Measurements from ENCODE around the gene KCTD13.
A peak's percentile ranks its signal among the peaks of the same experiment; 100 is the strongest.

Gene KCTD13

GRCh38 chr16:29863669-29863984 is 62.4 kb downstream of the KCTD13 start:
- H3K9ac ChIP-seq (ENCODE audit: low read depth, low read length), result peak overlapping the region; percentile 79
- peaks cover 26% of the 10 kb centered on the region for H3K36me3 ChIP-seq (ENCODE audit: insufficient read depth, low read length)
- peak overlapping the region; percentile 94 for H3K4me2 ChIP-seq (ENCODE audit: insufficient read depth, low read length)
- no peaks in the 10 kb centered on the region for H3K9me3 ChIP-seq (ENCODE audit: insufficient read depth, low read length, severe bottlenecking)
- DNase-seq, result no peak
- ATAC-seq (ENCODE audit: insufficient read depth, low read depth), result no peak
- H4K20me1 ChIP-seq (ENCODE audit: insufficient read depth, low read length), result no peaks in the 10 kb centered on the region
- H3K27ac ChIP-seq (ENCODE audit: low read length), result peak overlapping the region; percentile 89
- H3K4me1 ChIP-seq (ENCODE audit: insufficient read depth, low read length), result peaks cover 35% of the 10 kb centered on the region
- H3K79me2 ChIP-seq (ENCODE audit: insufficient read depth, low read length), result peaks cover 24% of the 10 kb centered on the region
- H3K4me3 ChIP-seq (ENCODE audit: low read depth in 1 of 2, low read length in 2 of 2), result peak overlapping the region in 1 of 2 experiments; percentile 84; a peak in 2 of 4 replicates
- no peaks in the 10 kb centered on the region for H3K27me3 ChIP-seq (ENCODE audit: insufficient read depth, low read length, poor library complexity)
- no peak for TF ChIP-seq EZH2 (IDR thresholded peaks at IDR 0.05; ENCODE audit: borderline replicate concordance, low read depth, low read length, severe bottlenecking)
- peak overlapping the region; percentile 65 for H2AFZ ChIP-seq (ENCODE audit: low read depth, low read length)

- TF ChIP-seq CTCF (IDR thresholded peaks at IDR 0.05; ENCODE audit: borderline replicate concordance, extremely low read depth, low read length, poor library complexity, severe bottlenecking) (peak; percentile 97), EZH2 (IDR thresholded peaks at IDR 0.05; ENCODE audit: borderline replicate concordance, low read depth, low read length, severe bottlenecking) (no peak)
- H3K36me3 ChIP-seq (ENCODE audit: insufficient read depth, low read length), result peaks cover 28% of the 10 kb centered on the region
- H3K79me2 ChIP-seq (ENCODE audit: insufficient read depth, low read length), result peaks cover 24% of the 10 kb centered on the region
- H3K4me1 ChIP-seq (ENCODE audit: insufficient read depth, low read length), result peaks cover 35% of the 10 kb centered on the region
- ATAC-seq (ENCODE audit: insufficient read depth, low read depth) (peak; percentile 98), DNase-seq (peak; percentile 96)
- H3K9ac ChIP-seq (ENCODE audit: low read depth, low read length), result peak within 1 kb of the TSS; percentile 79
- H3K27me3 ChIP-seq (ENCODE audit: insufficient read depth, low read length, poor library complexity), result no peaks in the 10 kb centered on the region
- H3K4me3 ChIP-seq (ENCODE audit: low read depth in 1 of 2, low read length in 2 of 2), result peak within 1 kb of the TSS; percentile 78 to 84
- H4K20me1 ChIP-seq (ENCODE audit: insufficient read depth, low read length), result no peaks in the 10 kb centered on the region
- H3K9me3 ChIP-seq (ENCODE audit: insufficient read depth, low read length, severe bottlenecking), result no peaks in the 10 kb centered on the region
- peak within 1 kb of the TSS; percentile 89 for H3K27ac ChIP-seq (ENCODE audit: low read length)
- H2AFZ ChIP-seq (ENCODE audit: low read depth, low read length), result peak within 1 kb of the TSS; percentile 65
- peak within 1 kb of the TSS; percentile 94 for H3K4me2 ChIP-seq (ENCODE audit: insufficient read depth, low read length)
Measured at GRCh38 chr16:29862884-29863668, 63.0 kb downstream of the KCTD13 start, which contains the start of gene CDIPT. TSS of gene CDIPT (minus strand) at chr16:29863226. CDS start at chr16:29862857, 369 bp downstream.

GRCh38 chr16:29862383-29862883 is 63.6 kb downstream of the KCTD13 start:
- Histone ChIP-seq H3K36me3 (ENCODE audit: insufficient read depth, low read length) (peaks cover 28% of the 10 kb centered on the region), H3K27ac (ENCODE audit: low read length) (peak overlapping the region; percentile 89), H3K4me2 (ENCODE audit: insufficient read depth, low read length) (peak overlapping the region; percentile 94), H2AFZ (ENCODE audit: low read depth, low read length) (peak overlapping the region; percentile 65), H3K79me2 (ENCODE audit: insufficient read depth, low read length) (peaks cover 24% of the 10 kb centered on the region), H4K20me1 (ENCODE audit: insufficient read depth, low read length) (no peaks in the 10 kb centered on the region), H3K27me3 (ENCODE audit: insufficient read depth, low read length, poor library complexity) (no peaks in the 10 kb centered on the region), H3K4me3 (ENCODE audit: low read depth in 1 of 2, low read length in 2 of 2) (peak overlapping the region; percentile 78 to 84), H3K9ac (ENCODE audit: low read depth, low read length) (peak overlapping the region; percentile 79), H3K9me3 (ENCODE audit: insufficient read depth, low read length, severe bottlenecking) (no peaks in the 10 kb centered on the region), H3K4me1 (ENCODE audit: insufficient read depth, low read length) (peaks cover 30% of the 10 kb centered on the region)
- TF ChIP-seq CTCF (IDR thresholded peaks at IDR 0.05; ENCODE audit: borderline replicate concordance, extremely low read depth, low read length, poor library complexity, severe bottlenecking) (peak; percentile 23), EZH2 (IDR thresholded peaks at IDR 0.05; ENCODE audit: borderline replicate concordance, low read depth, low read length, severe bottlenecking) (no peak)
- DNase-seq (no peak), ATAC-seq (ENCODE audit: insufficient read depth, low read depth) (no peak; the same call in 2 of the 3 replicates)

- ATAC-seq (ENCODE audit: insufficient read depth, low read depth) (no peak), DNase-seq (no peak)
- Histone ChIP-seq H3K79me2 (ENCODE audit: insufficient read depth, low read length) (peaks cover 24% of the 10 kb centered on the region), H3K36me3 (ENCODE audit: insufficient read depth, low read length) (peaks cover 28% of the 10 kb centered on the region), H3K4me3 (ENCODE audit: low read depth in 1 of 2, low read length in 2 of 2) (no peak overlapping the region), H2AFZ (ENCODE audit: low read depth, low read length) (no peak overlapping the region), H4K20me1 (ENCODE audit: insufficient read depth, low read length) (no peaks in the 10 kb centered on the region), H3K4me2 (ENCODE audit: insufficient read depth, low read length) (0 out of 2 replicates have a peak overlapping the region, but pooled peaks have one; percentile 2), H3K9me3 (ENCODE audit: insufficient read depth, low read length, severe bottlenecking) (no peaks in the 10 kb centered on the region), H3K9ac (ENCODE audit: low read depth, low read length) (no peak overlapping the region), H3K27ac (ENCODE audit: low read length) (no peak overlapping the region), H3K4me1 (ENCODE audit: insufficient read depth, low read length) (peaks cover 29% of the 10 kb centered on the region), H3K27me3 (ENCODE audit: insufficient read depth, low read length, poor library complexity) (no peaks in the 10 kb centered on the region)
- TF ChIP-seq EZH2 (IDR thresholded peaks at IDR 0.05; ENCODE audit: borderline replicate concordance, low read depth, low read length, severe bottlenecking) (no peak), CTCF (IDR thresholded peaks at IDR 0.05; ENCODE audit: borderline replicate concordance, extremely low read depth, low read length, poor library complexity, severe bottlenecking) (no peak)
Measured at GRCh38 chr16:29860218-29860617, 65.8 kb downstream of the KCTD13 start.

Measured in DND-41 (cell line).